ENCODE data around the gene MTAP.

DNA sequence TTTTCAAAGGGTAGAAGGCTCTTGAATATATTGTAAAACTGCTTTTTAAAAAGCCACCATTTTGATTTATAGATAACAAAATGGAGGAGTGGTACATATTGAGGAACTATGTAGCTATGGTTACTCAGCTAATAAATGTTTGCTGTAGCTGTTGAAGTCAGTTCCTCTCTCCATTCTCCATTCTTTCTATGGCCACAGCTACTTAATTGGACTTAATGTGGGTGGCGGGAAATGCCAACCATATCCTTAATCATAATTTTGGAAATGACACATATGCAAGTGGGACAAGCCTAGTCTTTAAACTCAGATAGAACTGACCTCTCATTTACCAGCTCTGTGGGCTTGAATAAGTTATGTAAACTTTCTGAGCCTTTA is 181.1 kb downstream of the MTAP start:
- TF ChIP-seq CTCF (IDR thresholded peaks at IDR 0.05) (no peak), POLR2A (IDR thresholded peaks at IDR 0.05) (no peak)

Measured in breast epithelium (tissue), 3 donors.